Natural killer cell (primary cell): ENCODE data around the gene RNF145. TPM values are rescaled to one million over a fixed set of nuclear protein-coding genes. Genes with fewer than 3 reads are reported as not detected.

ENCODE experiments used
- ATAC-seq, 3 donors: fragments of 150-1000 bp in 2 of 3; fragments of 200-7000 bp in 1 of 3; cut with Tn5 transposase; 1 replicate in 1 of 3; 2 replicates in 2 of 3; pipeline ENCODE4 v1.10.0; 2021; ENCODE audit warnings: mild to moderate bottlenecking in 2 of 3, moderate library complexity in 2 of 3
- DNase-seq, 2 donors: peaks; one replicate each; pipeline versions ENCODE4 v3.0.0 to v3.0.0-alpha.2; 2013 to 2021; ENCODE audit warnings: mixed read lengths in 1 of 2
- H3K27ac ChIP-seq: one replicate; pipeline ENCODE4 v1.5.1; 2013; ENCODE audit warnings: mild to moderate bottlenecking, low read length
- H3K27me3 ChIP-seq: one replicate; pipeline ENCODE4 v1.6.1; 2013; ENCODE audit warnings: low read length; ENCODE audit not compliant: control insufficient read depth, insufficient read depth
- H3K36me3 ChIP-seq: one replicate; pipeline ENCODE4 v1.6.1; 2013; ENCODE audit warnings: low read length; ENCODE audit not compliant: control insufficient read depth, insufficient read depth
- H3K4me1 ChIP-seq: one replicate; pipeline ENCODE4 v1.6.1; 2013; ENCODE audit warnings: low read length; ENCODE audit not compliant: control insufficient read depth, insufficient read depth
- H3K4me3 ChIP-seq: one replicate; pipeline ENCODE4 v1.5.1; 2013; ENCODE audit warnings: low read length
- H3K9me3 ChIP-seq: one replicate; pipeline ENCODE4 v1.6.1; 2013; ENCODE audit warnings: low read length; ENCODE audit not compliant: control insufficient read depth, insufficient read depth
- H3K27ac Mint-ChIP-seq, 2 donors: one replicate each; pipeline ENCODE4 v1.8.0; 2022; ENCODE audit warnings: mild to moderate bottlenecking in 2 of 2, mixed read lengths in 2 of 2, moderate library complexity in 1 of 2
- H3K27me3 Mint-ChIP-seq, 2 donors: one replicate each; pipeline ENCODE4 v1.8.0; 2022; ENCODE audit warnings: low read depth in 2 of 2, mixed read lengths in 2 of 2
- H3K36me3 Mint-ChIP-seq: one replicate; pipeline ENCODE4 v1.8.0; 2022; ENCODE audit warnings: mixed read lengths
- H3K4me1 Mint-ChIP-seq, 2 donors: one replicate each; pipeline ENCODE4 v1.8.0; 2022; ENCODE audit warnings: mixed read lengths in 2 of 2
- H3K4me3 Mint-ChIP-seq: one replicate; pipeline ENCODE4 v1.8.0; 2022; ENCODE audit warnings: mild to moderate bottlenecking, moderate library complexity, mixed read lengths
- H3K9me3 Mint-ChIP-seq, 2 donors: one replicate each; pipeline ENCODE4 v1.8.0; 2022; ENCODE audit warnings: mixed read lengths in 2 of 2
- WGBS: methylation state at CpG from one replicate; pipeline ENCODE4 v1.1.7; 2013; ENCODE audit warnings: missing lambda C conversion rate; ENCODE audit not compliant: insufficient coverage; 5-methylcytosine and 5-hydroxymethylcytosine counted together
- intact Hi-C: fragments of 100-400 bp; cut with micrococcal nuclease; formaldehyde crosslinking; loops from one replicate; pipeline ENCODE4 v1.14.2; 2022
- total RNA-seq, 4 donors: library from RNA; stranded (reverse); fragments of 120-200 nt in 1 of 4; gene quantifications; one replicate each; pipeline versions ENCODE4 v1.2.3 to v1.2.4, GENCODE V29; 2013 to 2022
- TF ChIP-seq, protein P1 (sequence below): fragments of 200-600 bp; IDR thresholded peaks from one replicate; pipeline ENCODE4 v1.8.0; 2022; ENCODE audit warnings: antibody characterized with exemption

RNF145 gene
- total RNA-seq, 3 donors from 2014 or later (not counting 1 experiment from before 2014, with no cell fraction given), result 29.8 to 40.4 (median 38.4) TPM

DNA sequence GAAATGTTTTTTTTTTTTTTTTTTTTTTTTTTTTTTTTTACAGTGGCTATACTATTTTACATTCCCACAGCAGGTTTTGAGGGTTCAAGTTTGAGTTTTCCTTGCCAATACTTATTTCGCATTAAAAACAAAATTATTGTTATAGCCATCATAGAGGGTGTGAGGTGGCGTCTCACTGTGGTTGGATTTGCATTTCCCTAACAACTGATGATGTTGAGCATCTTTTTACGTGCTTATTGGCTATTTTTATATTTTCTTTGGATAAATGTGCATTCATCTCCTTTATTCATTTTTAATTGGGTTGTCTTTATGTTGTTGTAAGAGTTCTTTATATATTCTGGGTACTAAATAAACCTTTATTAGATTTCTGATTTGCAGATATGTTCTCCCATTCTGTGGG lies 34.8 kb upstream of the RNF145 start:
- DNase-seq (no peak), ATAC-seq (no peak)
- Histone ChIP-seq H3K4me1 (no peaks in the 10 kb centered on the region), H3K36me3 (no peaks in the 10 kb centered on the region), H3K9me3 (no peaks in the 10 kb centered on the region), H3K27ac (no peak overlapping the region), H3K4me3 (no peak overlapping the region), H3K27me3 (peaks cover 6% of the 10 kb centered on the region)
- Mint-ChIP-seq H3K4me3 (no peak overlapping the region), H3K27ac (no peak overlapping the region), H3K4me1 (no peaks in the 10 kb centered on the region), H3K36me3 (no peaks in the 10 kb centered on the region), H3K27me3 (peaks cover 28 to 36% of the 10 kb centered on the region in 2 donors), H3K9me3 (no peaks in the 10 kb centered on the region)
- no CpG with 5 or more reads among the region's 3 CpGs for WGBS
- intact Hi-C loops, result no loop called here
- TF ChIP-seq, protein P1, sequence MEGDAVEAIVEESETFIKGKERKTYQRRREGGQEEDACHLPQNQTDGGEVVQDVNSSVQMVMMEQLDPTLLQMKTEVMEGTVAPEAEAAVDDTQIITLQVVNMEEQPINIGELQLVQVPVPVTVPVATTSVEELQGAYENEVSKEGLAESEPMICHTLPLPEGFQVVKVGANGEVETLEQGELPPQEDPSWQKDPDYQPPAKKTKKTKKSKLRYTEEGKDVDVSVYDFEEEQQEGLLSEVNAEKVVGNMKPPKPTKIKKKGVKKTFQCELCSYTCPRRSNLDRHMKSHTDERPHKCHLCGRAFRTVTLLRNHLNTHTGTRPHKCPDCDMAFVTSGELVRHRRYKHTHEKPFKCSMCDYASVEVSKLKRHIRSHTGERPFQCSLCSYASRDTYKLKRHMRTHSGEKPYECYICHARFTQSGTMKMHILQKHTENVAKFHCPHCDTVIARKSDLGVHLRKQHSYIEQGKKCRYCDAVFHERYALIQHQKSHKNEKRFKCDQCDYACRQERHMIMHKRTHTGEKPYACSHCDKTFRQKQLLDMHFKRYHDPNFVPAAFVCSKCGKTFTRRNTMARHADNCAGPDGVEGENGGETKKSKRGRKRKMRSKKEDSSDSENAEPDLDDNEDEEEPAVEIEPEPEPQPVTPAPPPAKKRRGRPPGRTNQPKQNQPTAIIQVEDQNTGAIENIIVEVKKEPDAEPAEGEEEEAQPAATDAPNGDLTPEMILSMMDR, result no peak

DNA sequence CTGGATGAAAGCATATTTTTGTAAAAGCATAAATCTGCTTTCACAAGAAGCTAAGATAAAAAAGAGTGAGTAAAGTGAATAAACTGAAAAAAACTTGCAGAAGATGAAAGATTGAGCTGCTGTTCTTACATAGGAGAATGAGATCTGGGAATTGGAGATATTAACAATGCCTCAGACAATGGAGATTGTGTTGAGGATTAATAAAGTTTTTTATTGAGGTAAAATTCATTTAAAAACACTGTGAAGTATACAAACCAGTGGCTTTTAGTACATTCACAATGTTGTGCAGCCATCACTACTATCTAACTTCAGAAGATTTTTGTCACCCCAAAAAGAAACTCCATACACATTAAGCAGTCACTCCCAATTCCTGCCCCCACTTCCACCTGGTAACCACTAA lies 34.0 kb upstream of the RNF145 start:
- Histone ChIP-seq H3K36me3 (no peaks in the 10 kb centered on the region), H3K27ac (no peak overlapping the region), H3K9me3 (no peaks in the 10 kb centered on the region), H3K27me3 (peaks cover 6% of the 10 kb centered on the region), H3K4me1 (no peaks in the 10 kb centered on the region), H3K4me3 (no peak overlapping the region)
- Mint-ChIP-seq H3K27me3 (peaks cover 25 to 28% of the 10 kb centered on the region in 2 donors), H3K4me3 (no peak overlapping the region), H3K36me3 (no peaks in the 10 kb centered on the region), H3K9me3 (no peaks in the 10 kb centered on the region), H3K4me1 (no peaks in the 10 kb centered on the region), H3K27ac (no peak overlapping the region)
- intact Hi-C loops, result no loop called here
- ATAC-seq (no peak), DNase-seq (no peak)
- TF ChIP-seq, protein P1, result no peak

DNA sequence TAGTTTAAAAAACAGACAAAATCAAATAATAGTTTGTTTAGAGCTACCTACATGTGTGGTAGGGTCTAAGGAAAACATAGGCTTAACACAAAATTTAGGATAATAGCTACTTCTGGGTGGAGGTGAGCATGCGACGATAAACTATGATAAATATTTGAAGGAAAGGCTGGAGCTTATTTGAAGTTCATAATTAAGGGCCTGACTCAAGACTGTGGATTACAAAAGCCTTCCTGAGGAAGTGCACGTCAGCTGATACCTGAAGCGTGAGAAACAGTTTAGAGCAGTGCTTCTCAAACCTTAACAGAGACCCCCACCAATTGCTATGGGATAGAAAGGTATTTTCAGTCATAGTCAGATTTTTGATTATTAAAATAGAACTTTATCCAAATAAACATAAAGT lies 33.3 kb upstream of the RNF145 start:
- ATAC-seq (no peak), DNase-seq (peak in 1 of 2 donors; percentile 20)
- Histone ChIP-seq H3K9me3 (no peaks in the 10 kb centered on the region), H3K4me3 (no peak overlapping the region), H3K27me3 (peaks cover 6% of the 10 kb centered on the region), H3K36me3 (no peaks in the 10 kb centered on the region), H3K27ac (no peak overlapping the region), H3K4me1 (no peaks in the 10 kb centered on the region)
- 72% methylated on average over 3 of the region's 4 CpGs for WGBS
- H3K27me3 Mint-ChIP-seq, result peaks cover 20 to 21% of the 10 kb centered on the region in 2 donors
- no peaks in the 10 kb centered on the region for H3K4me1 Mint-ChIP-seq
- intact Hi-C loops, result no loop called here
- TF ChIP-seq, protein P1, result no peak
- no peak overlapping the region for H3K4me3 Mint-ChIP-seq
- H3K27ac Mint-ChIP-seq, result no peak overlapping the region
- H3K9me3 Mint-ChIP-seq, result no peaks in the 10 kb centered on the region
- H3K36me3 Mint-ChIP-seq, result no peaks in the 10 kb centered on the region

DNA sequence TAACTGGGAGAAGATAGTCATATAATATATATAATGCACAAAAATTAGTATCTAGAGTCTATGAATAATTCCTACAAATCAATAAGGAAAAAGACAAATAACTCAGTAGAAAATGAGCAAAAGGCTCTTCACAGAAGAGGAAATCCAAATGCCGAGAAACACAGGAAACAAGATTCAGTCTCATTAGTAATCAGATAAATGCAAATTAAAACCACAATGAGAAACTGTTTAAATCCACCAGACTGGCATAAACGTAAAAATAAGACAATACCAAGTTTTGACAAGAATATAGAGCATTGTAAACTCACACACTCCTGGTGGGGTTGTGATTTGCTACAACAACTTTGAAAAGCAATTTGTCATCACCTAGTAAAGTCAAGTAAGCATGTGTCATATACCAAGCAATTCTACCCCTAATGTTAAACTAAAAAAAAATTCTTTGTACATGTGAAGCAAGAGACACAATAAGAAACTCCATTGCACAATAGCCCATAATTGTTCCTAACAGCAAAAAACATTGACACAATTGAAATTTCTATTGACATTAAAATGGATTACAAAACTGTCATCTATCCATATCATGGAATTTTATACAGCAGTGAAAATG lies 32.7 kb upstream of the RNF145 start:
- intact Hi-C loops, result no loop called here
- Mint-ChIP-seq H3K4me3 (no peak overlapping the region), H3K27ac (no peak overlapping the region)

More for the DNA sequence above, 32.7 kb upstream of the RNF145 start:
- 7% methylated on average over 2 of the region's 2 CpGs for whole genome bisulfite sequencing
- ATAC-seq, result no peak
- Histone ChIP-seq H3K27ac (no peak overlapping the region), H3K4me1 (no peaks in the 10 kb centered on the region), H3K27me3 (peaks cover 4% of the 10 kb centered on the region), H3K9me3 (no peaks in the 10 kb centered on the region), H3K4me3 (no peak overlapping the region), H3K36me3 (no peaks in the 10 kb centered on the region)
- Mint-ChIP-seq H3K36me3 (no peaks in the 10 kb centered on the region), H3K9me3 (no peaks in the 10 kb centered on the region), H3K27me3 (peaks cover 16% of the 10 kb centered on the region in 2 donors), H3K4me1 (no peaks in the 10 kb centered on the region)
- TF ChIP-seq, protein P1, result no peak
- DNase-seq, result no peak
